Skeletal muscle satellite cell (primary cell): Measurements from ENCODE around the gene RAPGEF1.

Source experiments
- H3K27me3 ChIP-seq: 2 replicates; pipeline ENCODE4 v1.7.0; 2013; ENCODE audit warnings: low read length; ENCODE audit not compliant: control insufficient read depth, insufficient read depth
- H3K36me3 ChIP-seq: 2 replicates; pipeline ENCODE4 v1.7.0; 2013; ENCODE audit warnings: mild to moderate bottlenecking, control low read depth, low read length; ENCODE audit not compliant: insufficient read depth
- H3K4me1 ChIP-seq: 2 replicates; pipeline ENCODE4 v1.7.0; 2013; ENCODE audit warnings: low read length; ENCODE audit not compliant: control insufficient read depth, insufficient read depth
- H3K4me2 ChIP-seq: 2 replicates; pipeline ENCODE4 v1.7.0; 2013; ENCODE audit warnings: mild to moderate bottlenecking, low read length
- H3K4me3 ChIP-seq: 2 replicates; pipeline ENCODE4 v1.7.0; 2013; ENCODE audit warnings: low read length
- H3K9ac ChIP-seq: 2 replicates; pipeline ENCODE4 v1.7.0; 2013; ENCODE audit warnings: mild to moderate bottlenecking, low read depth, low read length, moderate library complexity
- H3K9me3 ChIP-seq: replicated peaks from 2 replicates; pipeline ENCODE4 v1.7.0; 2013; ENCODE audit warnings: mild to moderate bottlenecking, control low read depth, low read length

Gene RAPGEF1

DNA sequence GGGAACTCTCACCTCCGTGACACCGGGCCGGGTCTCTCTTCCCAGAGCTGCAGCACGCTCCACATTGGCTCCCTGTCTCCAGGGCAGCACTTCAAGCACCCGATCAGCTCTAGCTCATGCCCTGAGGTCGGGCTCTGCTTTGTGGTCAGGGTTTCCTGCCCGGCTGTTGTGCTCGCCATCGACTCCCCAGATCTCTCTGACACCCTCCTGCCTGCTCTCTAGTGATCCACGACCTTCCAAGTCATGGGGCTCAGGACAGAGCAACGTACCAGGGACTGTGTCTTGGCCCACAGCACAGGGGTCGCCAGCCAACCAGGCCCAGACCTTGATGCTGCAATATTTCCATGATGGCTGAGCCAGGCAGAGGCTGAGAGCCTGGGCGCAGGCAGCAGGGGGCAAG, 149.4 kb downstream of the RAPGEF1 start:
- no peaks in the 10 kb centered on the region for H3K4me1 ChIP-seq
- H3K27me3 ChIP-seq, result no peaks in the 10 kb centered on the region
- H3K36me3 ChIP-seq, result peaks cover 41% of the 10 kb centered on the region

DNA sequence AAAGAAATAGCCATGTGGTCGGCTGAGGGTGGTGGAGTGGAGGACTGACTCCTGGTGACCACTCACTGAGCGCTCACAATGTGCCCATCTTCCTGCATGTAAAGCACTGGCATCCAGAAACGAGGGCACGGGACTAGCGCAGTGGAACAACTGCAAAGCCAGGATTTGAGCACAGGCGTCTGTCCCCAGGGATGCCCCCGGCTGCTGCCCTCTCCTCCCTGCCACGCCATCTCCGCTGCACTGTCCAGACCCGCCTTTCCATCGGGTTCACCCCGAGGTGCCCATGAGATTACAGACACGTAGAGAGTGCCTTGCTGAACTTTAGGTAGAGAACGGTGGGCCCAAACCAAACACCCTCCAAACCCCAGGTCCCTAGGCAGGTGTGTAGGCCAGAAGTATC, 149.9 kb downstream of the RAPGEF1 start:
- H3K36me3 ChIP-seq, result peaks cover 37% of the 10 kb centered on the region
- no peak overlapping the region for H3K4me2 ChIP-seq
- no peaks in the 10 kb centered on the region for H3K27me3 ChIP-seq
- H3K4me1 ChIP-seq, result no peaks in the 10 kb centered on the region
- H3K9ac ChIP-seq, result no peak overlapping the region
- H3K4me3 ChIP-seq, result no peak overlapping the region
- no peaks in the 10 kb centered on the region for H3K9me3 ChIP-seq

More for the DNA sequence above, 149.4 kb downstream of the RAPGEF1 start:
- no peaks in the 10 kb centered on the region for H3K9me3 ChIP-seq
- no peak overlapping the region for H3K4me3 ChIP-seq
- no peak overlapping the region for H3K9ac ChIP-seq
- H3K4me2 ChIP-seq, result no peak overlapping the region

DNA sequence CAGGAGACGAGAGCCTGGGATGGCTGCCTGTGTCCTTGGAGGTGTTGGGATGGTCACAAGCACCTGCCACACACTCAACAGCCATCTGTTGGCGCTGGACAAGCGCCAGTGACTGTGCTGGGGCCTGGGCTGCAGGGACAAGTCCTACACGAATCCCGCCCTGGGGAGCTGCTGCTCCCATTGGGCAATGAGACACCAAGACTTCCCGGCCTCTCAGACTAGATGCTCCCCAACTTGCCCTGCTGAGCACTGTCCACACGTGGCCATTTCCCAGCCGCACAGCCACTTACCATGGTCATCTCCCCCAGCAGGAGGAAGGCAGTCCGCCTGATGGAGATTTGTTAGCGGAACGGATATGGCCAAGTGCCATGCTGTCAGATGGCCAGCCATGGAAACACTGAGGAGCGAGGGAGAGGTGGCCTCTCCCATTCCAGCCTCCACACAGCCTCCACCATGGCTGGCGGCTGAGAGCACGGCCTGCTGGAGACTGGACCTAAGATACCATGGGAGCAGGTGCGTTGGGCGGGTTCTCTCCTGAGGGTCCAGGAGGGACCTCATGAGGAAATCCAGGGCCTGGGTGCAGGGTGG, 150.7 kb downstream of the RAPGEF1 start:
- Histone ChIP-seq H3K4me3 (no peak overlapping the region), H3K27me3 (no peaks in the 10 kb centered on the region), H3K4me2 (no peak overlapping the region), H3K9me3 (no peaks in the 10 kb centered on the region), H3K36me3 (peaks cover 37% of the 10 kb centered on the region), H3K9ac (no peak overlapping the region), H3K4me1 (no peaks in the 10 kb centered on the region)

DNA sequence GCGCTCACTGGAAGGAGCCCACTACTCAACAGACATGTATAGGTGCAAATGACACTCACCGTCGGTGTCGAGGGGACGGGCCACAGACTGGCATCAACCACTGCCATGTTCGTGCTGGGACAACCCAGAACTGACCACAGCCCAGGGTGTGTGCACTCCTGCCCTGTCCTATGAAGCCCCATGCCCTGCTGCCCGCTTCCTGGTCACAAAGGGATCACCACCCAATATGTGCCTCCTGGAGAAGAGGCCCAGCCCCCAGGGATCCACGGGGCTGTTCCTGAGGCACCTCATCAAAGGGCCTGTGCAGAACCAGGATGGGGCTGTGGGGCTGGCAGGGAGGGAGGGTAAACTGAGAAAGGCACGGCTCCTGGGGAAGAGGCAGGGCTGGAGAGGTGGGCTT, 151.5 kb downstream of the RAPGEF1 start:
- Histone ChIP-seq H3K4me1 (no peaks in the 10 kb centered on the region), H3K9me3 (no peaks in the 10 kb centered on the region), H3K9ac (no peak overlapping the region), H3K36me3 (peaks cover 41% of the 10 kb centered on the region), H3K4me2 (no peak overlapping the region), H3K4me3 (no peak overlapping the region), H3K27me3 (no peaks in the 10 kb centered on the region)

DNA sequence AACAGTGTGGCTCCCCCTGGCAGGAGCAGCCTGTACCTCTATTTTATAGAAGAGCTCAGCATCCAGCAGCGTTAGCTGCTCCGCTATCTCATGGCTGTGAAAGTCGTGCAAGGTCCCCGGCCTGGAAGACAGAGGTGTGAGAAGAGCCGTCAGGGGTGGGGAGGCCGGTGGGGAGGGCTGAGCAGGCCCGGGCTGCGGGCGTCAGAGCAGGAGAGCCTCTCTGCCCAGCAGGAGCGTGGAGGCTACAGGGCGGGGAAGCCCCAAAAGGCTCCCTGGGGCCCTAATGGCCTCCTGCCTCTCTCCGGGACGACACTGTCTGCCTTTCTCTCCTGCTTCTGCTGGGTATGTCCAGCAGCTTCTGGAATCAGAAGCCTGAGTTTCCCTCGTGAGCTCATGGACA, 152.0 kb downstream of the RAPGEF1 start:
- peaks cover 44% of the 10 kb centered on the region for H3K36me3 ChIP-seq
- H3K4me1 ChIP-seq, result no peaks in the 10 kb centered on the region
- H3K4me2 ChIP-seq, result no peak overlapping the region
- H3K9me3 ChIP-seq, result no peaks in the 10 kb centered on the region
- no peak overlapping the region for H3K4me3 ChIP-seq
- no peaks in the 10 kb centered on the region for H3K27me3 ChIP-seq
- H3K9ac ChIP-seq, result no peak overlapping the region

DNA sequence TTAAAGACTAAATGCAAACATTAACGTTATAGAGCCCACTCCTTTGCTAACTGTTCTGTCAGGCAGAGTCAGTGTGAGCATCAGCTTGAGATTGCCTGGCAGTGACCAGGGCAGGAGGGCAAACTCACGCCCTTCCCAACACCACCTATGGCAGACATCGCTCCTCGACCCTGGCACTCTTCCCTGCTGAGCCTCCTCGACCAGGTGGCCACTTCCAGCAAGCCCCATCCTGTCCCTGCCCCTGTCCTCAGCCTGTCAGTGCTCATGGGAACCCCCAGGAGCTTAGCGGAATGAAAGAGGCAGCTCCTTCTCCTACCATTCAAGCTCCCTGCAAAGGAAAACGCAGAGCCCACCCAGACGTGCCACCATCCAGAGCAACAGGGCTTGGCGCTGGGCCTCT, 152.5 kb downstream of the RAPGEF1 start:
- Histone ChIP-seq H3K36me3 (peaks cover 44% of the 10 kb centered on the region), H3K9ac (no peak overlapping the region), H3K4me3 (no peak overlapping the region), H3K4me1 (no peaks in the 10 kb centered on the region), H3K27me3 (no peaks in the 10 kb centered on the region), H3K4me2 (no peak overlapping the region), H3K9me3 (no peaks in the 10 kb centered on the region)

DNA sequence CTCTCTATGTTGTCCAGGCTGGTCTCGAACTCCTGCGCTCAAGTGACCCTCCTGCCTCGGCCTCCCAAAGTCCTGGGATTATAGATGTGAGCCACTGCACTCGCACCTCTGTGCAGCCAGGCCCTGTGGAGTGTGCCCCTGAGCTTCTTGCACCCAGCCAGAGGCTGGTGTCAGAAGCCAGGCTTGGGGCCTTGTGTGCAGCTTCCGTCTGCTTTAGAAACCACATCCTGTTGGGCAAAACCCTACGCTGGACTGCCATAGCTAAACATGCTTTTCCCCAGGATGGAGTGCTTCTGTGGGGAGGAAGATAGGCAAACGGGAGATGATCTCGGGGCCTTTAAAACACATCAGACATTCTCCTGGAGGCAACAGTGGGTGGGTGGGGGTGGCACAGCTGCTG, 154.5 kb downstream of the RAPGEF1 start:
- no peak overlapping the region for H3K9ac ChIP-seq
- H3K36me3 ChIP-seq, result peaks cover 53% of the 10 kb centered on the region
- no peaks in the 10 kb centered on the region for H3K4me1 ChIP-seq
- H3K9me3 ChIP-seq, result no peaks in the 10 kb centered on the region
- H3K4me2 ChIP-seq, result no peak overlapping the region
- H3K27me3 ChIP-seq, result no peaks in the 10 kb centered on the region
- no peak overlapping the region for H3K4me3 ChIP-seq

DNA sequence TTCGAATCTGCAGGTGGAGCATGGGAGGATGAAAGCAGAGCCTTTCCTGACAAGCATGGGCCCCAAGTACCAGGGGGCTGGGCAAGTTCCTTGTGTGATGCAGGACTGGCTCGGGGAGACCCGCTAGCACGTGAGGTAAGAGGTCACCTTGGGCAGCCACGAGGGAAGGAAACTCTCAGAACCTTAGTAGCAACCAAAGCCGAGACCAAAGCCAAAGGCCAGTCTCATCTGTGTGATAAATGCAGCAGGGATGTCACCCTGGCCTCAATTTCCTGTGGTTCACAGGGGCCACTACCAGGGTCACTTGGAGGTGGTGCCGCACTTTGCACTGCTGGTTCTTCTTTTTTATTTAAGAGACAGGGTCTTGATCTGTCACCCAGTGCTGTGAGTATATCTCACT, 155.0 kb downstream of the RAPGEF1 start:
- H3K9ac ChIP-seq, result no peak overlapping the region
- no peak overlapping the region for H3K4me2 ChIP-seq
- H3K36me3 ChIP-seq, result peaks cover 53% of the 10 kb centered on the region
- H3K4me3 ChIP-seq, result no peak overlapping the region
- no peaks in the 10 kb centered on the region for H3K27me3 ChIP-seq
- H3K9me3 ChIP-seq, result no peaks in the 10 kb centered on the region
- H3K4me1 ChIP-seq, result no peaks in the 10 kb centered on the region

DNA sequence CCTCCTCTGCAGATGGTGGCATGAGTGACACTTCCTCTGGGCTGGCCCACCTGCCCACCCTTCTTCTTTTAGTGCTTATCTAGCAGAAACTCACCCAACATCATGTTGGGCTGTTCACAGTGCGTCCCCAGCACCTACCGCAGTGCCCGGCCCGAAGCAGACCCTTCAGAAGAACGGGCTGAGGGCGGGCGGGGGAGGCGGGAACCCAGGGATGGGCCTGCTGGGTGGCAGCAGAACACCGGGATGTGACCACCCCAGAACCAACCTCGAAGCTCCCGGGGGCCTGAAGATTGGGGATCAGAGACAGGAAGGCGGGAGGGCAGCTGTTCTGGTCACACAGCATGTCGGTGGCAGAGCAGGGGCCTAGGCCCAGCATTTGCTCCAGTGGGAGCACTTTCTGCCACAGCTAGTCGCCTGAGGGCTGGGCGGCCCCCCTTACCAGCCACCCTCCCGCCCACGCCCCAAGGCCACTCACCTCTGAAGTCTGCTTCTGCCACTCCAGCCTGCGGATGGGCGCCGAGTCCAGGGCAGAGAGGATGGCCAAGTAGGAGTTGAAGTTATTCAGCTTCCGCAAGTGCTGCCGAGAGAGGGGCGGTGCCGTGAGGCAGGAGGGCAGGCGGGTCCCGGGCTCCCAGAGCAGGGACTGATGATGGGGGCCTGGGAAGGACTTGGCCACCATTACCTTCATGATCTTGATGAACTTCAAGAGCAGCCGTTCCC, 155.9 kb downstream of the RAPGEF1 start:
- Histone ChIP-seq H3K4me3 (no peak overlapping the region), H3K9me3 (no peaks in the 10 kb centered on the region), H3K4me2 (no peak overlapping the region), H3K4me1 (no peaks in the 10 kb centered on the region), H3K27me3 (no peaks in the 10 kb centered on the region), H3K36me3 (peaks cover 56% of the 10 kb centered on the region), H3K9ac (no peak overlapping the region)

DNA sequence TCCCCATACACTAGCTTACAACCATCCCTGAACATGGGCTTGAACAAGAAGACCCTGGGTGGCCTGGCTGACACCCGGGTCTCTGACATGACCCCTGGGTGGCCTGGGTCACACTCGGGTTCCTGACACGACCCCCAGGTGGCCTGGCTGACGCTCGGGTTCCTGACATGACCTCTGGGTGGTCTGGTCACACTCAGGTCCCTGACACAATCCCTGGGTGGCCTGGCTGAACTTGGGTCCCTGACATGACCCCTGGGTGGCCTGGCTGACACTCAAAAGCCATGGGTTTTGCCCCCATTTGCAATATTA, 156.6 kb downstream of the RAPGEF1 start:
- Histone ChIP-seq H3K36me3 (peaks cover 52% of the 10 kb centered on the region), H3K4me2 (no peak overlapping the region), H3K27me3 (no peaks in the 10 kb centered on the region), H3K9ac (no peak overlapping the region), H3K9me3 (no peaks in the 10 kb centered on the region), H3K4me3 (no peak overlapping the region), H3K4me1 (no peaks in the 10 kb centered on the region)

DNA sequence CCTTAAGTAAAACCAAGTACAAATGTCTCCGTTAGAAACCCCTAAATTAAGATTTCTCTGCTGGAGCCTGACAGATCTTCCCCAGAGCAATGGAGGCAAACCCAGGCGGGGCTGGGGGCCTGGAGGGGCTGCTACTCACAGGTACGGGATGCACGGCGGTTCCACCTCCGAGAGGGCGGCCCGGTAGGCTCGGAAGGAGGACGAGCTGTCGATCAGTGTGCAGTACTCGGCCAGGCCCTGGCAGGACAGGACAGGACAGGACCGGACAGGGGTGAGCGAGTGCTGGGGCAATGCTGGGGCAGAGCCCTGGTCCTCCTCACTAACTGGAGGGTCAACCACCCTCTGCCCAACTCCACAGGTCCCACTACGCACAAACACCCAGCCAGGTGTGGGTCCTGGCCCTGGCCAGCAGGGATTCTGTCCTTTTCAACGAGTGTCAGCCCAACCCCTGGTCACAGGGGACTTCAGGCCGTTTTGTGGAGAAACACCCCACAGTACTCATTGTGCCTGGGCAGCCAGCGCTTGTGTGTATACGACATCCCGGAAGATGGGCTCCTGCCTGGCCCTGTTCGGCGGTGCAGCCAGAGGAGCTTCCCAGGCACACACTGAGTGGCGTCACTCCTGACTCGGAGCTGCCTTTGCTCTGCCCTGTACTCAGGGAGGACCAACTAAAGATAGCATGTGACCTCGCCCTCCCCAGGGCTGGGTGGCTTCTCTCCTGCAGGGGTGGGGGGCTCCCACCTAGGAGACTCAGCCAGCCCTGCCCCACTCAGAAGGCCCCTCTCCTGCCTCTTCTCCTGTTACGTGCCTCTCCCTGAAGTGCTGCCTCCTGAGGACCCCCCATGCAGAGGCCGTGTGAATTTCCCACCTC, 157.2 kb downstream of the RAPGEF1 start:
- Histone ChIP-seq H3K36me3 (peaks cover 51% of the 10 kb centered on the region), H3K9me3 (no peaks in the 10 kb centered on the region)

More for the DNA sequence above, 157.2 kb downstream of the RAPGEF1 start:
- no peak overlapping the region for H3K4me2 ChIP-seq
- no peak overlapping the region for H3K9ac ChIP-seq
- no peaks in the 10 kb centered on the region for H3K4me1 ChIP-seq
- no peak overlapping the region for H3K4me3 ChIP-seq
- H3K27me3 ChIP-seq, result no peaks in the 10 kb centered on the region
